MM.1S (cell line): ENCODE results near the gene ENC1.

Source experiments
- DNase-seq: peaks from one replicate; pipeline ENCODE4 v3.0.0-alpha.2; 2015
- H2AFZ ChIP-seq: fragments of 300-600 bp; sonication (generic); 2 replicates; pipeline ENCODE4 v1.6.0; 2016; ENCODE audit warnings: antibody characterized with exemption, low read length
- H3F3A ChIP-seq: fragments of 300-600 bp; sonication (generic); 2 replicates; pipeline ENCODE4 v1.6.1; 2016; ENCODE audit warnings: mild to moderate bottlenecking, antibody characterized with exemption, low read length, moderate library complexity, mixed read lengths; ENCODE audit not compliant: insufficient read depth
- H3K27ac ChIP-seq: fragments of 300-600 bp; sonication (generic); 2 replicates; pipeline ENCODE4 v1.5.1; 2016; ENCODE audit warnings: mild to moderate bottlenecking, low read length
- H3K27me3 ChIP-seq: fragments of 300-600 bp; sonication (generic); replicated peaks from 2 replicates; pipeline ENCODE4 v1.6.0; 2016; ENCODE audit warnings: low read length; ENCODE audit not compliant: insufficient read depth
- H3K36me3 ChIP-seq: fragments of 300-600 bp; sonication (generic); replicated peaks from 2 replicates; pipeline ENCODE4 v1.6.1; 2016; ENCODE audit warnings: mild to moderate bottlenecking, low read length, mixed read lengths; ENCODE audit not compliant: insufficient read depth
- H3K4me1 ChIP-seq: fragments of 300-600 bp; sonication (generic); 2 replicates; pipeline ENCODE4 v1.6.1; 2016; ENCODE audit warnings: low read length, mixed read lengths
- H3K4me2 ChIP-seq: fragments of 300-600 bp; sonication (generic); 2 replicates; pipeline ENCODE4 v1.6.0; 2016; ENCODE audit warnings: low read depth, low read length
- H3K4me3 ChIP-seq: fragments of 300-600 bp; sonication (generic); 2 replicates; pipeline ENCODE4 v1.5.1; 2016; ENCODE audit warnings: low read length, mixed read lengths
- H3K79me2 ChIP-seq: fragments of 300-600 bp; sonication (generic); 2 replicates; pipeline ENCODE4 v1.6.1; 2016; ENCODE audit warnings: mixed run types, low read length, mixed read lengths
- H3K9ac ChIP-seq: fragments of 300-600 bp; sonication (generic); 2 replicates; pipeline ENCODE4 v1.6.1; 2016; ENCODE audit warnings: low read length, mixed read lengths
- H3K9me2 ChIP-seq: fragments of 300-600 bp; sonication (generic); replicated peaks from 2 replicates; pipeline ENCODE4 v1.6.1; 2016; ENCODE audit warnings: mild to moderate bottlenecking, low read length, mixed read lengths; ENCODE audit not compliant: insufficient read depth
- H3K9me3 ChIP-seq: fragments of 300-600 bp; sonication (generic); replicated peaks from 2 replicates; pipeline ENCODE4 v1.6.1; 2016; ENCODE audit warnings: mild to moderate bottlenecking, low read length, mixed read lengths; ENCODE audit not compliant: insufficient read depth
- H4K20me1 ChIP-seq: fragments of 300-600 bp; sonication (generic); 2 replicates; pipeline ENCODE4 v1.6.1; 2016; ENCODE audit warnings: mild to moderate bottlenecking, low read length, moderate library complexity, mixed read lengths; ENCODE audit not compliant: insufficient read depth
- EZH2 ChIP-seq: fragments of 300-600 bp; sonication (generic); optimal IDR thresholded peaks from 2 replicates; pipeline ENCODE3; 2017; ENCODE audit warnings: low read depth, mild to moderate bottlenecking, antibody characterized with exemption, low read length, mixed read lengths
- EZH2phosphoT487 ChIP-seq: fragments of 300-600 bp; sonication (generic); IDR thresholded peaks from 2 replicates; pipeline ENCODE4 v1.6.1; 2018; ENCODE audit warnings: antibody characterized with exemption, low read length
- TF ChIP-seq, protein P1 (sequence below): fragments of 300-600 bp; sonication (generic); IDR thresholded peaks from 2 replicates; pipeline ENCODE4 v1.5.1; 2016; ENCODE audit warnings: antibody characterized with exemption, low read length, mixed read lengths

The ENC1 gene

DNA sequence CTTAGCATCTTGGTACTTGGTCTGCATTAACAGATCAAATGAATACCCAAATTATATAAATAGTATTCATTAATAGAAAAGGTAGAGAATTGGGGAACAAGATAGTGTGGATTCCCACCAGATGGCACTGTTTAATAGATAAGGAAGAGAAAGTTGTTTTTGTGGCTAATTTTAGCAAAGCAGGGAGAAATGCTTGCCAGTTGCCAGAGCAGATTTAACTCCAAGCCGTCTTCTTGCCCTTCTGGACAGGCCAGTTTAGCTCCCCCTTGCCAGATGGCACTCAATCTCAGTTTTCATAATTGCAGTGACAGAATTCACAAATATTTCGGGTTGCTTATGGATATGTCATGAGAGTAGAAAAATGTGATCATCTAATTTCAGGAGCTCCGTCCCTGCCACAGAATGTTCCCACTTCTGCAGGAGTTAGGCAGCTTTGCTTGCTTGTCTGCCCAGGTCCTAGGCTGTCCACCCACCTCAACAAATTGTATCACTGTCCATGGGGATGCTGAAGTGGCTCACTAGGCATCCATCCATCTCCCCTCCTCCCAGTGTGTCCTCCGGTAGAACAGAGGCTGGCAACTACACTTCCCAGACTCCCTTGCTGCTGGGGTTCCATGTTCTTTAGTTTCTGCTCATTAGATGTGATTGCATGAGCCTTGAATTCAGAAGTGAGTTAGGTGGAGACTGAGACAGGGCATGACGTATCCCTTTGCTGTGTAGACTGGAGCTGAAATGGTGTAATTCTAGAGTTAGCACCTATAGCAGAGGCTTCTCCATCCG lies 32.7 kb upstream of the ENC1 start:
- Histone ChIP-seq H3K9ac (no peak overlapping the region), H3K4me1 (no peaks in the 10 kb centered on the region), H3K4me3 (no peak overlapping the region), H3K27ac (no peak overlapping the region), H4K20me1 (no peaks in the 10 kb centered on the region), H3K79me2 (no peaks in the 10 kb centered on the region), H3F3A (no peaks in the 10 kb centered on the region), H3K36me3 (no peaks in the 10 kb centered on the region), H3K9me2 (no peaks in the 10 kb centered on the region), H2AFZ (no peak overlapping the region), H3K27me3 (no peaks in the 10 kb centered on the region), H3K9me3 (no peaks in the 10 kb centered on the region), H3K4me2 (no peak overlapping the region)
- DNase-seq: peak; percentile 31
- TF ChIP-seq EZH2 (no peak), EZH2phosphoT487 (no peak)
- TF ChIP-seq, protein P1, sequence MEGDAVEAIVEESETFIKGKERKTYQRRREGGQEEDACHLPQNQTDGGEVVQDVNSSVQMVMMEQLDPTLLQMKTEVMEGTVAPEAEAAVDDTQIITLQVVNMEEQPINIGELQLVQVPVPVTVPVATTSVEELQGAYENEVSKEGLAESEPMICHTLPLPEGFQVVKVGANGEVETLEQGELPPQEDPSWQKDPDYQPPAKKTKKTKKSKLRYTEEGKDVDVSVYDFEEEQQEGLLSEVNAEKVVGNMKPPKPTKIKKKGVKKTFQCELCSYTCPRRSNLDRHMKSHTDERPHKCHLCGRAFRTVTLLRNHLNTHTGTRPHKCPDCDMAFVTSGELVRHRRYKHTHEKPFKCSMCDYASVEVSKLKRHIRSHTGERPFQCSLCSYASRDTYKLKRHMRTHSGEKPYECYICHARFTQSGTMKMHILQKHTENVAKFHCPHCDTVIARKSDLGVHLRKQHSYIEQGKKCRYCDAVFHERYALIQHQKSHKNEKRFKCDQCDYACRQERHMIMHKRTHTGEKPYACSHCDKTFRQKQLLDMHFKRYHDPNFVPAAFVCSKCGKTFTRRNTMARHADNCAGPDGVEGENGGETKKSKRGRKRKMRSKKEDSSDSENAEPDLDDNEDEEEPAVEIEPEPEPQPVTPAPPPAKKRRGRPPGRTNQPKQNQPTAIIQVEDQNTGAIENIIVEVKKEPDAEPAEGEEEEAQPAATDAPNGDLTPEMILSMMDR: peak; percentile 40

DNA sequence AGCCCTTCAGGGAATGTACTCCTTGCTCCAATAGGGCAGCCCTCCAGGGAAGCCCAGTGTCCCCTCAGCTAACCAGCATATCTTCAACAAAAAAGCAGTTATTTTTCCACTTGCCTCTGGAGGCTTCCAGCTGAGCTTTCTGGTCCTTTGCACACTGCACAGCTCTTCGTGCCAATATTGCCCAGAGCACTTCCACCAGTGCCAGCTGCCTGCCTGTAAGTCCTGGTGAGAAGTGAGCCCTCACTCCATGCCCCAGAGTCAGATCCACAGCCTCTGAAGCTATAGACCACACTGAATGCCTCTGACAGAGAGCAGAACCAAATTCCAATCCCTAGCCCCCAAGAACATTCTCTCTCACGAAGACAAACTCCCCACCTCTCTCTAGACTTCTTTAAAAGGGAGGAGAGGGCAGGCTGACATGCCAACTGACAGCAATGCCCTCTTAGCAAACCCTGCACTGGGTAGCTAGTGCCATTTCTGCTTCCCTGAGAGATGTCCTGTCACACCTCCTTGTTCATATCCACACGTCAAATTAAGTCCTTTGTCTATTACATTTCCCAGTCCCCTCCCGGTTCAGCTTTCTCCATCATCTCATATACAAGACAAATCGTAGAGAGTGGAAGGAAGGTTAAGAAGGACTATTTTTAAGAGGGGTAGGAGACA lies 31.8 kb upstream of the ENC1 start:
- no peak overlapping the region for H3K27ac ChIP-seq

DNA sequence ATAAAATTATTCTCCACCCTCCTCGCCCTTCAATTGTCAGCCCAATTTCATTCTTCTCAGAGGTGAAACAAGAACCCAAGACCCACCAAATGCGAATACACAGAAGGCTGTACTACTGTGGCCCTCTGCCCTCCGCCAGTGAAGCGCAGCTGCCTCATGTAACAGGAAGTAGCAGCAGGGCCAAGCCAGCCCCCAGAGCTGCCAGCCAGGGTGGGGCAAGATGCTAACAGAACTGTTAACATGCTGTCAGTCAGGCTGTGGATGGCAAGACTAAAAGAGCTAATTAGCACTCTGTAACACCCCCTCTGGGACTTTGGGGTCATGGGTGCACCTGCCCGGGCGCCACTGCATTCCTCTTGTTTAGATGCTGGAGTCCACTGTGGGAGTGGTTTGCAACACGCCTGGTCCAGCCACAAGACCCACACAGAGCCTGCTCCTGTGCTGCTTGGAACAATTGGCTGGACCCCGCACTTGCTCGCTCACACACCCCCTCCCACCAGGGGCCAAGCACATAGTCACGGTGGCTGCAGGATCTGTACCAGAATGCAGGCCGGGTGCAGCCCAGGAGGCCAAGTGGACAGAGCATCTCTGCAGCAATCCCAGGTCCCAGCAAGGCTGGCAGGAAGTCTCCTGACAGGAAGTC lies 30.0 kb upstream of the ENC1 start:
- Histone ChIP-seq H3K9me3 (no peaks in the 10 kb centered on the region), H3K36me3 (no peaks in the 10 kb centered on the region), H4K20me1 (no peaks in the 10 kb centered on the region), H3F3A (no peaks in the 10 kb centered on the region), H3K79me2 (no peaks in the 10 kb centered on the region), H3K9ac (no peak overlapping the region), H3K9me2 (no peaks in the 10 kb centered on the region), H3K4me3 (no peak overlapping the region), H3K27me3 (no peaks in the 10 kb centered on the region), H2AFZ (no peak overlapping the region), H3K27ac (no peak overlapping the region), H3K4me2 (no peak overlapping the region), H3K4me1 (no peaks in the 10 kb centered on the region)
- TF ChIP-seq EZH2: no peak
- TF ChIP-seq EZH2phosphoT487: no peak
- TF ChIP-seq, protein P1: no peak
- DNase-seq: no peak

More for the DNA sequence above, 31.8 kb upstream of the ENC1 start:
- DNase-seq: no peak
- no peaks in the 10 kb centered on the region for H3K4me1 ChIP-seq
- no peaks in the 10 kb centered on the region for H3K36me3 ChIP-seq
- no peak overlapping the region for H3K4me2 ChIP-seq
- no peaks in the 10 kb centered on the region for H3F3A ChIP-seq
- H3K79me2 ChIP-seq: no peaks in the 10 kb centered on the region
- H3K4me3 ChIP-seq: no peak overlapping the region
- H3K27me3 ChIP-seq: no peaks in the 10 kb centered on the region
- H3K9me2 ChIP-seq: no peaks in the 10 kb centered on the region
- TF ChIP-seq, protein P1: no peak
- TF ChIP-seq EZH2: no peak
- no peak overlapping the region for H3K9ac ChIP-seq
- H2AFZ ChIP-seq: no peak overlapping the region
- no peaks in the 10 kb centered on the region for H3K9me3 ChIP-seq
- no peaks in the 10 kb centered on the region for H4K20me1 ChIP-seq
